Endometrium (tissue), 2 donors: Measurements from ENCODE around the gene PAQR6.
A peak's percentile ranks its signal among the peaks of the same experiment; 100 is the strongest.

Experiments
- FAIRE-seq: peaks from 2 replicates; lab custom pipeline; 2012; peaks lifted over from hg19 to GRCh38; lab: Jason Lieb, UNC
- donor health status: control.
- donor health status: control.

The PAQR6 gene

GRCh38 chr1:156195853-156196252 lies 52.0 kb downstream of the PAQR6 start:
- no peak for FAIRE-seq

GRCh38 chr1:156194300-156194652 lies 53.6 kb downstream of the PAQR6 start:
- no peak for FAIRE-seq

GRCh38 chr1:156193488-156194299 lies 54.2 kb downstream of the PAQR6 start, which contains the start of gene SLC25A44:
Gene SLC25A44, plus strand, starts transcription at chr1:156194104. Its CDS starts 5,744 bp downstream, at chr1:156199848.
- peak; percentile 99 for FAIRE-seq
